ENCODE results near the gene MAN2B2.

DNA sequence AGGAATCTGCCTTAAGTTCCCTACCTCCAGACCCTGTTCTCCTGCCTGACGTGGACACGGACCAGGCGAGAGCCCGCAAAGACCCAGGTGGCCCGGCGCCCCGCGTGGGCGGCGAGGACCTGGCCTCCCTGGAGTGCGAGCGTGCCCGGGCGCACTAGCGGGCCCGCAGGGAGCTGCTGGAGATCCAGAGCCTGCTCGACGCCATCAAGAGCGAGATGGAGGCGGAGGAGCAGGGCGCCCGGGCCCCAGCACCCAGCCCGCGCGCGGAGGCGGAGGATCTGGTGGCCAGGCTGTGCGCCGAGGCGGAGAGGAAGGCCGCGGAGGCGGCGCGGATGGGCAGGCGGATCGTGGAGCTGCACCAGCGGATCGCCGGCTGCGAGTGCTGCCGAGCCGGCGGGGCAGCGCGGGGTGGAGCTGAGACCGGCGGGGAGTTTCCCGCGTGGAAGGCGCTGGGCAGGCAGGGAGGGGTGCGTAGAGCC is 83.6 kb downstream of the MAN2B2 start:
- TF ChIP-seq, protein P1, sequence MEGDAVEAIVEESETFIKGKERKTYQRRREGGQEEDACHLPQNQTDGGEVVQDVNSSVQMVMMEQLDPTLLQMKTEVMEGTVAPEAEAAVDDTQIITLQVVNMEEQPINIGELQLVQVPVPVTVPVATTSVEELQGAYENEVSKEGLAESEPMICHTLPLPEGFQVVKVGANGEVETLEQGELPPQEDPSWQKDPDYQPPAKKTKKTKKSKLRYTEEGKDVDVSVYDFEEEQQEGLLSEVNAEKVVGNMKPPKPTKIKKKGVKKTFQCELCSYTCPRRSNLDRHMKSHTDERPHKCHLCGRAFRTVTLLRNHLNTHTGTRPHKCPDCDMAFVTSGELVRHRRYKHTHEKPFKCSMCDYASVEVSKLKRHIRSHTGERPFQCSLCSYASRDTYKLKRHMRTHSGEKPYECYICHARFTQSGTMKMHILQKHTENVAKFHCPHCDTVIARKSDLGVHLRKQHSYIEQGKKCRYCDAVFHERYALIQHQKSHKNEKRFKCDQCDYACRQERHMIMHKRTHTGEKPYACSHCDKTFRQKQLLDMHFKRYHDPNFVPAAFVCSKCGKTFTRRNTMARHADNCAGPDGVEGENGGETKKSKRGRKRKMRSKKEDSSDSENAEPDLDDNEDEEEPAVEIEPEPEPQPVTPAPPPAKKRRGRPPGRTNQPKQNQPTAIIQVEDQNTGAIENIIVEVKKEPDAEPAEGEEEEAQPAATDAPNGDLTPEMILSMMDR (IDR thresholded peaks at IDR 0.05) = no peak
- no peak for TF ChIP-seq POLR2A (IDR thresholded peaks at IDR 0.05)

Measured in breast epithelium (tissue), 3 donors.